Caco-2 (cell line): Measurements from ENCODE around the gene SLX9. TPM values are rescaled to one million over a fixed set of nuclear protein-coding genes. Genes with fewer than 3 reads are reported as not detected.

Experiments
- BruUV-seq: library from RNA; stranded (reverse); fragments of 400-500 nt; replicated peaks from 2 replicates; lab custom pipeline; 2021; lab: Mats Ljungman, UMichigan
- CTCF ChIA-PET: fragments of 300-600 bp; sonication (Branson Sonifier 250); formaldehyde crosslinking; loops from one replicate; lab custom pipeline; 2022; ENCODE audit warnings: antibody characterized with exemption; lab: Charles Lee
- POLR2A ChIA-PET: fragments of 300-600 bp; sonication (Branson Sonifier 250); formaldehyde crosslinking; loops from one replicate; lab custom pipeline; 2022; ENCODE audit warnings: antibody characterized with exemption; lab: Charles Lee
- DNase-seq, 2 experiments: peaks; one replicate each; pipeline versions ENCODE4 v3.0.0 to v3.0.0-alpha.2; 2020 to 2022
- H3K27me3 ChIP-seq: replicated peaks from 2 replicates; pipeline ENCODE4 v1.6.0; 2011; ENCODE audit warnings: low read length; ENCODE audit not compliant: control insufficient read depth, insufficient read depth
- H3K36me3 ChIP-seq: 2 replicates; pipeline ENCODE4 v1.5.1; 2011; ENCODE audit warnings: low read length; ENCODE audit not compliant: control insufficient read depth, insufficient read depth
- H3K4me1 ChIP-seq: fragments of 250-450 bp; sonication (Bioruptor Pico); 2 replicates; pipeline ENCODE4 v1.5.1; 2020; ENCODE audit warnings: mild to moderate bottlenecking
- H3K4me3 ChIP-seq: 2 replicates; pipeline ENCODE4 v1.5.1; 2011; ENCODE audit warnings: low read depth, mild to moderate bottlenecking, control low read depth, low read length
- H3K9me3 ChIP-seq: fragments of 250-450 bp; sonication (Bioruptor Pico); 2 replicates; pipeline ENCODE4 v1.5.1; 2020; ENCODE audit warnings: mild to moderate bottlenecking, moderate library complexity
- H3K27ac Mint-ChIP-seq: one replicate; pipeline ENCODE4 v1.8.0; 2022; ENCODE audit warnings: mixed read lengths; ENCODE audit not compliant: unreplicated experiment
- H3K27me3 Mint-ChIP-seq: one replicate; pipeline ENCODE4 v1.8.0; 2022; ENCODE audit warnings: mixed read lengths; ENCODE audit not compliant: insufficient read depth, unreplicated experiment
- H3K36me3 Mint-ChIP-seq: one replicate; pipeline ENCODE4 v1.8.0; 2022; ENCODE audit warnings: mild to moderate bottlenecking, mixed read lengths; ENCODE audit not compliant: insufficient read depth, unreplicated experiment
- H3K4me1 Mint-ChIP-seq: one replicate; pipeline ENCODE4 v1.8.0; 2022; ENCODE audit warnings: low read depth, mixed read lengths; ENCODE audit not compliant: unreplicated experiment
- H3K4me3 Mint-ChIP-seq: one replicate; pipeline ENCODE4 v1.8.0; 2022; ENCODE audit warnings: mild to moderate bottlenecking, moderate library complexity, mixed read lengths; ENCODE audit not compliant: unreplicated experiment
- H3K9me3 Mint-ChIP-seq: one replicate; pipeline ENCODE4 v1.8.0; 2022; ENCODE audit warnings: mixed read lengths; ENCODE audit not compliant: unreplicated experiment
- intact Hi-C: fragments of 100-400 bp; cut with micrococcal nuclease; formaldehyde crosslinking; loops from one replicate; pipeline ENCODE4 v1.10.0; 2022; ENCODE audit not compliant: unreplicated experiment
- total RNA-seq: library from RNA; stranded (reverse); gene quantifications from 2 replicates; pipeline ENCODE4 v1.2.3, GENCODE V29; 2022
- TF ChIP-seq, protein P1 (sequence below), 2 experiments: fragments of 200-600 bp in 1 of 2; IDR thresholded peaks; 1 replicate in 1 of 2; 2 replicates in 1 of 2; pipeline versions ENCODE4 v1.5.1 to v1.8.0; 2011 to 2022; ENCODE audit warnings: antibody characterized with exemption in 1 of 2, control low read depth in 1 of 2, inconsistent platforms in 1 of 2, low read depth in 1 of 2, low read length in 1 of 2, mild to moderate bottlenecking in 1 of 2, moderate library complexity in 1 of 2; ENCODE audit not compliant: insufficient read depth in 1 of 2, severe bottlenecking in 1 of 2, unreplicated experiment in 1 of 2

The SLX9 gene
- total RNA-seq, 1 experiment from 2014 or later = 62.1 TPM

DNA sequence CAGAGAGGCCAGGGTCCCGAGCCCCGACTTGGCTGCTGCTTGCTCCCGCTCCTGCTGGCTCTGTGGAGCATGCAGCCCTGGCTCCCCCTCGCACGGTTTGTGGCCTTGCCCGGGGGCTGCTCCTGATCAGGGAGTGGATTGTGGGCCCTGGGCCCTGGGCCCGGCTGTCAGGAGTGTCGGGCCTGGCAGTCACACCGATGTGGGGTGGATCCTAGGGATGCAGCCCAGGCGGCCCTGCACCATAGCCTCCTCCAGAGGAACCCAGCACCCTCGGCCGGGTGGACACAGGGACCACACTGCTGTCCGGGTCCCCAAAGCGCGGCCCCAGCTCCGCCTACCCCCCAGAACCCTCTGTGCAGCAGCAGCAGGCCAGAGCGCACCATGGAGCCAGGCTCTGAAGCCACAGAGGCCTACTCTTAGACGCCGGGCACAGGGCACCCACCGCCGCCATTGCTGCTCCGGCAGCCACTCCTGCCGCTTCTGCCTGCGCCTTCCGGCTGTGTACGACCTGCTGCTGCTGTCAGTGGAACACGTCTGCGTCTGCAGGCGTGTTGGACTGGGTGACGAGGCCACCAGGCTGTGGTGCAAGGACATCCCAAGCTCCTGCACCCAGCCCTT, 9.4 kb downstream of the SLX9 start:
- Histone ChIP-seq H3K36me3 (no peaks in the 10 kb centered on the region; the same call in none of the 2 replicates), H3K9me3 (no peaks in the 10 kb centered on the region), H3K27me3 (no peaks in the 10 kb centered on the region), H3K4me3 (no peak overlapping the region), H3K4me1 (peaks cover 5% of the 10 kb centered on the region; the same call in 1 of the 2 replicates)
- no TSS peak for BruUV-seq
- Mint-ChIP-seq H3K9me3 (no peaks in the 10 kb centered on the region), H3K4me3 (no peak overlapping the region), H3K27ac (no peak overlapping the region), H3K36me3 (peaks cover 37% of the 10 kb centered on the region), H3K27me3 (no peaks in the 10 kb centered on the region), H3K4me1 (no peaks in the 10 kb centered on the region)
- DNase-seq = no peak
- intact Hi-C loops = loop anchor here (1.0 to 2.0 kb wide), 2 partner anchors 180 to 188 kb away; no protein-coding TSS in a partner anchor
- CTCF ChIA-PET = interaction anchor here (0.5 to 1.8 kb wide), 9 partner anchors 63 to 340 kb away, joined by 3 to 32 read pairs (median 8); partner anchors contain the start of gene UBE2G2
- POLR2A ChIA-PET = interaction anchor here (1.0 to 1.2 kb wide), 2 partner anchors 62 to 125 kb away, joined by 3 to 7 read pairs; partner anchors contain the start of gene ADARB1
- TF ChIP-seq, protein P1, sequence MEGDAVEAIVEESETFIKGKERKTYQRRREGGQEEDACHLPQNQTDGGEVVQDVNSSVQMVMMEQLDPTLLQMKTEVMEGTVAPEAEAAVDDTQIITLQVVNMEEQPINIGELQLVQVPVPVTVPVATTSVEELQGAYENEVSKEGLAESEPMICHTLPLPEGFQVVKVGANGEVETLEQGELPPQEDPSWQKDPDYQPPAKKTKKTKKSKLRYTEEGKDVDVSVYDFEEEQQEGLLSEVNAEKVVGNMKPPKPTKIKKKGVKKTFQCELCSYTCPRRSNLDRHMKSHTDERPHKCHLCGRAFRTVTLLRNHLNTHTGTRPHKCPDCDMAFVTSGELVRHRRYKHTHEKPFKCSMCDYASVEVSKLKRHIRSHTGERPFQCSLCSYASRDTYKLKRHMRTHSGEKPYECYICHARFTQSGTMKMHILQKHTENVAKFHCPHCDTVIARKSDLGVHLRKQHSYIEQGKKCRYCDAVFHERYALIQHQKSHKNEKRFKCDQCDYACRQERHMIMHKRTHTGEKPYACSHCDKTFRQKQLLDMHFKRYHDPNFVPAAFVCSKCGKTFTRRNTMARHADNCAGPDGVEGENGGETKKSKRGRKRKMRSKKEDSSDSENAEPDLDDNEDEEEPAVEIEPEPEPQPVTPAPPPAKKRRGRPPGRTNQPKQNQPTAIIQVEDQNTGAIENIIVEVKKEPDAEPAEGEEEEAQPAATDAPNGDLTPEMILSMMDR (IDR thresholded peaks at IDR 0.05; ENCODE audit: insufficient read depth in 1 of 2, low read depth in 1 of 2, low read length in 1 of 2, severe bottlenecking in 1 of 2, unreplicated experiment in 1 of 2) = no peak

DNA sequence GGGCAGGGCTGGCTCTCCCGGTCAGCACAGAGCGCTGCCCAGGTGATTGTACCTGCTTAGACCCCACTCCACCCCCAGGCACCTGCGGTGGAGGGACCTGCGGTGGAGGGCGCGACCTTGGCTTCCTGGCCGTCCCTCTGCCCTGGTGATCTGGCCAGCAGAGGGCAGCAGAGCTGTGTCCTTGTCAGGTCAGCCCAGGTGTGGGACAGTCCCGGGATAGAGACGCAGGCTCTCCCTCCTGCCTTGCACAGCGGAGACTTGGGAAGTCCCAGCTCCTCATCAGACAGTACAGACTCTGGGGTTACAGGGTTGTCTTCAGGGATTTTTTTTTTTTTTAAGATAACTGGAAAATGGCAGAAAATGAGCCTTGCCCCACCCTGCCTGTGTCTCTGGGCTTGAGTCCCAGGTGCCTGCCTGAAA, 10.0 kb downstream of the SLX9 start:
- ChIA-PET CTCF (interaction anchor here (0.5 to 1.8 kb wide), 14 partner anchors 52 to 939 kb away, joined by 3 to 32 read pairs (median 4); partner anchors contain the start of gene UBE2G2), POLR2A (interaction anchor here (1.0 to 1.2 kb wide), 2 partner anchors 62 to 124 kb away, joined by 3 to 7 read pairs; partner anchors contain the start of gene ADARB1)
- H3K36me3 Mint-ChIP-seq = peaks cover 32% of the 10 kb centered on the region
- no peaks in the 10 kb centered on the region for H3K27me3 Mint-ChIP-seq
- Histone ChIP-seq H3K4me3 (no peak overlapping the region), H3K36me3 (no peaks in the 10 kb centered on the region; the same call in 1 of the 2 replicates), H3K4me1 (peaks cover 5% of the 10 kb centered on the region; the same call in 1 of the 2 replicates), H3K9me3 (no peaks in the 10 kb centered on the region), H3K27me3 (no peaks in the 10 kb centered on the region)
- no TSS peak for BruUV-seq
- no peaks in the 10 kb centered on the region for H3K4me1 Mint-ChIP-seq
- TF ChIP-seq, protein P1 (IDR thresholded peaks at IDR 0.05; ENCODE audit: insufficient read depth in 1 of 2, low read depth in 1 of 2, low read length in 1 of 2, severe bottlenecking in 1 of 2, unreplicated experiment in 1 of 2) = peak; percentile 82 to 91
- H3K4me3 Mint-ChIP-seq = no peak overlapping the region
- intact Hi-C loops = loop anchor here (1.0 to 5.0 kb wide), 3 partner anchors 63 to 188 kb away; no protein-coding TSS in a partner anchor
- no peak overlapping the region for H3K27ac Mint-ChIP-seq
- peak; percentile 87 to 90 for DNase-seq
- H3K9me3 Mint-ChIP-seq = no peaks in the 10 kb centered on the region

DNA sequence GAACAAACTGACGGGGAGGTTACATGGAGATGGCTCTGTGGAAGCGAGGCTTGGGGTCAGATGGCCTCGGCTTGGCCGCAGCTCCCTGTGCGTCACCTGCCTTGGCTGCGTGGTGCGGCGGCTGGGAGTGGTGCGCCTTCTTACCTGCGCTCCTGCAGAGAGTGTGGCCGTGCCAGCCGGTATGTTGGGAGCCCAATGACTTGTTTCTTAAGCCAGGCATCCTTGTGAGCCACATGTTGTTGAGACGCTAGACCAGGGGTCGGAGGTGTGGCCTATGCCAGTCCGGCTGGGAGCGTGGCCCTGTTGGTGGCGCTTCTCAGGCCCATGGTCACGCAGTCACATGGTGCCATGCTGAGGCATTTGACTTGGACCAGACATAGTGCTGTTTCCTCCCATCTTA, 10.5 kb downstream of the SLX9 start:
- Mint-ChIP-seq H3K9me3 (no peaks in the 10 kb centered on the region), H3K36me3 (peaks cover 36% of the 10 kb centered on the region), H3K4me1 (no peaks in the 10 kb centered on the region), H3K4me3 (no peak overlapping the region), H3K27ac (no peak overlapping the region), H3K27me3 (no peaks in the 10 kb centered on the region)
- no TSS peak for BruUV-seq
- no peak for DNase-seq
- Histone ChIP-seq H3K4me3 (no peak overlapping the region), H3K36me3 (no peaks in the 10 kb centered on the region; the same call in 1 of the 2 replicates), H3K27me3 (no peaks in the 10 kb centered on the region), H3K4me1 (peaks cover 5% of the 10 kb centered on the region; the same call in 1 of the 2 replicates), H3K9me3 (no peaks in the 10 kb centered on the region)
- ChIA-PET CTCF (interaction anchor here (0.6 to 1.8 kb wide), 13 partner anchors 53 to 939 kb away, joined by 3 to 32 read pairs (median 4); no protein-coding TSS in a partner anchor), POLR2A (interaction anchor here (1.0 to 1.2 kb wide), 2 partner anchors 61 to 124 kb away, joined by 3 to 7 read pairs; partner anchors contain the start of gene ADARB1)
- intact Hi-C loops = loop anchor here (5.0 kb wide), 1 partner anchor 62 kb away; no protein-coding TSS in a partner anchor
- TF ChIP-seq, protein P1 (IDR thresholded peaks at IDR 0.05; ENCODE audit: insufficient read depth in 1 of 2, low read depth in 1 of 2, low read length in 1 of 2, severe bottlenecking in 1 of 2, unreplicated experiment in 1 of 2) = no peak
